SK-N-SH (cell line): ENCODE measurements around the gene SLC6A3. TPM values are rescaled to one million over a fixed set of nuclear protein-coding genes. Genes with fewer than 3 reads are reported as not detected.
A peak's percentile ranks its signal among the peaks of the same experiment; 100 is the strongest.

ENCODE experiments used
- CTCF ChIA-PET: fragments of 300-600, 350-600 bp; formaldehyde crosslinking; extraction: SDS; loops from one replicate; lab custom pipeline; 2021; lab: Yijun Ruan, JAX
- POLR2A ChIA-PET: fragments of 350-600 bp; sonication (Branson Sonifier 250); formaldehyde crosslinking; extraction: SDS; loops from one replicate; lab custom pipeline; 2020; ENCODE audit warnings: antibody characterized with exemption, inconsistent platforms; lab: Yijun Ruan, JAX
- DNase-seq: peaks from one replicate; pipeline ENCODE4 v3.0.0; 2012
- H2AFZ ChIP-seq: fragments of 200-600 bp; sonication (generic); 2 replicates; pipeline ENCODE4 v1.8.1; 2016; ENCODE audit warnings: antibody characterized with exemption, mild to moderate bottlenecking, low read depth
- H3F3A ChIP-seq: fragments of 200-600 bp; sonication (generic); replicated peaks from 2 replicates; pipeline ENCODE3; 2016; ENCODE audit warnings: antibody characterized with exemption, mild to moderate bottlenecking; ENCODE audit not compliant: insufficient read depth
- H3K27ac ChIP-seq, 2 experiments: fragments of 200-500 bp in 1 of 2; fragments of 200-600 bp in 1 of 2; sonication (Bioruptor generic) in 1 of 2; sonication (generic), shearing (Covaris generic) in 1 of 2; 2 replicates each; pipeline versions ENCODE4 v1.5.1 to v1.6.1; 2014 to 2016; ENCODE audit warnings: low read depth in 2 of 2, inconsistent platforms in 1 of 2, low read length in 1 of 2, mild to moderate bottlenecking in 1 of 2, mixed read lengths in 1 of 2
- H3K27me3 ChIP-seq: fragments of 200-600 bp; sonication (generic), shearing (Covaris generic); 2 replicates; pipeline ENCODE4 v1.6.1; 2016; ENCODE audit warnings: mixed run types; ENCODE audit not compliant: insufficient read depth
- H3K36me3 ChIP-seq, 2 experiments: fragments of 200-500 bp in 1 of 2; fragments of 200-600 bp in 1 of 2; sonication (Bioruptor generic) in 1 of 2; sonication (generic) in 1 of 2; replicated peaks in 1 of 2; 2 replicates each; pipeline versions ENCODE3 to v1.5.1; 2014 to 2016; ENCODE audit warnings: low read length in 1 of 2, mild to moderate bottlenecking in 1 of 2; ENCODE audit not compliant: insufficient read depth in 2 of 2, control insufficient read depth in 1 of 2
- H3K4me1 ChIP-seq, 2 experiments: fragments of 200-500 bp in 1 of 2; fragments of 200-600 bp in 1 of 2; sonication (Bioruptor generic) in 1 of 2; sonication (generic), shearing (Covaris generic) in 1 of 2; 2 replicates each; pipeline versions ENCODE4 v1.5.1 to v1.6.1; 2014 to 2016; ENCODE audit warnings: low read depth in 1 of 2, low read length in 1 of 2, mixed run types in 1 of 2; ENCODE audit not compliant: insufficient read depth in 2 of 2, control insufficient read depth in 1 of 2
- H3K4me2 ChIP-seq: fragments of 200-600 bp; sonication (generic), shearing (Covaris generic); 2 replicates; pipeline ENCODE4 v1.6.1; 2017; ENCODE audit warnings: mixed run types
- H3K4me3 ChIP-seq, 2 experiments: fragments of 200-500 bp in 1 of 2; fragments of 200-600 bp in 1 of 2; sonication (Bioruptor generic) in 1 of 2; sonication (generic), shearing (Covaris generic) in 1 of 2; 2 replicates each; pipeline versions ENCODE4 v1.5.1 to v1.8.1; 2014 to 2016; ENCODE audit warnings: low read depth in 2 of 2, inconsistent platforms in 1 of 2, low read length in 1 of 2, mild to moderate bottlenecking in 1 of 2, mixed read lengths in 1 of 2, moderate library complexity in 1 of 2
- H3K79me2 ChIP-seq: fragments of 200-600 bp; sonication (generic); 2 replicates; pipeline ENCODE4 v1.8.1; 2017; ENCODE audit warnings: mild to moderate bottlenecking; ENCODE audit not compliant: insufficient read depth
- H3K9ac ChIP-seq: fragments of 200-600 bp; sonication (generic); 2 replicates; pipeline ENCODE4 v1.6.1; 2017; ENCODE audit warnings: mixed run types
- H3K9me2 ChIP-seq: fragments of 200-600 bp; sonication (generic); 2 replicates; pipeline ENCODE4 v1.6.1; 2017; ENCODE audit warnings: mixed run types
- H3K9me3 ChIP-seq: fragments of 200-600 bp; sonication (generic); 2 replicates; pipeline ENCODE4 v1.6.1; 2017; ENCODE audit warnings: mixed run types, mild to moderate bottlenecking, moderate library complexity
- H4K20me1 ChIP-seq: fragments of 200-600 bp; sonication (generic); 2 replicates; pipeline ENCODE4 v1.6.1; 2017; ENCODE audit warnings: mild to moderate bottlenecking, mixed run types; ENCODE audit not compliant: insufficient read depth
- CHD2 ChIP-seq: fragments of 150-350 bp; IDR thresholded peaks from 2 replicates; pipeline ENCODE4 v1.6.1; 2018; ENCODE audit warnings: low read length; ENCODE audit not compliant: partially characterized antibody
- ELF1 ChIP-seq: IDR thresholded peaks from 2 replicates; pipeline ENCODE4 v1.4.0; 2012
- FOSL2 ChIP-seq: IDR thresholded peaks from 2 replicates; pipeline ENCODE4 v1.4.0; 2012; ENCODE audit warnings: low read depth, mild to moderate bottlenecking, moderate library complexity, borderline replicate concordance
- FOXJ3 ChIP-seq: sonication (generic); formaldehyde crosslinking; IDR thresholded peaks from 2 replicates; pipeline ENCODE4 v1.5.1; 2020; ENCODE audit warnings: mild to moderate bottlenecking, missing genetic modification reagents
- FOXM1 ChIP-seq: IDR thresholded peaks from 2 replicates; pipeline ENCODE4 v1.4.0; 2012; ENCODE audit warnings: low read depth, mild to moderate bottlenecking
- GATA2 ChIP-seq: sonication (generic); formaldehyde crosslinking; IDR thresholded peaks from 2 replicates; pipeline ENCODE4 v1.5.0; 2020; ENCODE audit warnings: mild to moderate bottlenecking, missing genetic modification reagents
- IRF3 ChIP-seq: fragments of 150-350 bp; IDR thresholded peaks from 2 replicates; pipeline ENCODE4 v1.6.1; 2016; ENCODE audit warnings: mild to moderate bottlenecking, low read depth, low read length
- JUND ChIP-seq: IDR thresholded peaks from 2 replicates; pipeline ENCODE4 v1.4.0; 2012
- MAX ChIP-seq: IDR thresholded peaks from 2 replicates; pipeline ENCODE4 v1.4.0; 2012; ENCODE audit warnings: low read depth
- MEF2A ChIP-seq: IDR thresholded peaks from 2 replicates; pipeline ENCODE4 v1.4.0; 2012; ENCODE audit warnings: low read depth, borderline replicate concordance
- MXI1 ChIP-seq: IDR thresholded peaks from 2 replicates; pipeline ENCODE4 v1.6.1; 2012; ENCODE audit warnings: mild to moderate bottlenecking, low read depth, low read length, improper control_type of control experiment
- PBX3 ChIP-seq: IDR thresholded peaks from 2 replicates; pipeline ENCODE4; 2012
- POLR2AphosphoS5 ChIP-seq: IDR thresholded peaks from 2 replicates; pipeline ENCODE4 v1.6.1; 2012; ENCODE audit warnings: low read depth, low read length
- RAD21 ChIP-seq: IDR thresholded peaks from 2 replicates; pipeline ENCODE4 v1.6.1; 2012; ENCODE audit warnings: mild to moderate bottlenecking, low read length
- SIN3A ChIP-seq: IDR thresholded peaks from 2 replicates; pipeline ENCODE4 v1.6.1; 2012; ENCODE audit warnings: low read depth, mild to moderate bottlenecking, low read length, moderate library complexity, borderline replicate concordance
- SMC3 ChIP-seq: IDR thresholded peaks from 2 replicates; pipeline ENCODE4 v1.6.1; 2012; ENCODE audit warnings: low read depth, low read length, improper control_type of control experiment
- TAF1 ChIP-seq: IDR thresholded peaks from 2 replicates; pipeline ENCODE4 v1.6.1; 2012; ENCODE audit warnings: low read depth, mild to moderate bottlenecking, low read length, moderate library complexity, borderline replicate concordance
- TCF12 ChIP-seq: IDR thresholded peaks from 2 replicates; pipeline ENCODE4 v1.4.0; 2012
- TEAD4 ChIP-seq: IDR thresholded peaks from 2 replicates; pipeline ENCODE4 v1.4.0; 2012; ENCODE audit warnings: mild to moderate bottlenecking, borderline replicate concordance; ENCODE audit not compliant: insufficient read depth
- YY1 ChIP-seq: IDR thresholded peaks from 2 replicates; pipeline ENCODE4 v1.4.0; 2012; ENCODE audit warnings: low read depth, mild to moderate bottlenecking
- ZBTB33 ChIP-seq: IDR thresholded peaks from 2 replicates; pipeline ENCODE4 v1.4.0; 2012; ENCODE audit warnings: low read depth, borderline replicate concordance
- WGBS: methylation state at CpG from one replicate; pipeline ENCODE4 v1.1.6; 2017; ENCODE audit warnings: low lambda C conversion rate; 5-methylcytosine and 5-hydroxymethylcytosine counted together
- polyA plus RNA-seq, 3 experiments: library from polyadenylated mRNA; depleted of rRNA; stranded (reverse); fragments of >200 nt; gene quantifications; 2 replicates each; pipeline ENCODE4 v1.2.3, GENCODE V29; 2012

SLC6A3 gene
- polyA plus RNA-seq, 1 of the 3 experiments (the other 2 are of a cell fraction): not detected

GRCh38 chr5:1431021-1431811 lies 14.0 kb downstream of the SLC6A3 start:
- ChIA-PET POLR2A (no interaction called here), CTCF (no interaction called here)
- H3K27ac ChIP-seq: no peak overlapping the region
- WGBS: 31% methylated on average over 31 of the region's 33 CpGs
- no peaks in the 10 kb centered on the region for H3K79me2 ChIP-seq
- peaks cover 9% of the 10 kb centered on the region; the same call in 1 of the 2 replicates for H3K9me3 ChIP-seq
- DNase-seq: peak; percentile 22
- no peaks in the 10 kb centered on the region for H3F3A ChIP-seq
- TF ChIP-seq FOXJ3 (no peak), TCF12 (no peak)
- TF ChIP-seq, all 33 proteins: peak for 0
- Histone ChIP-seq H2AFZ (no peak overlapping the region), H3K9me2 (no peaks in the 10 kb centered on the region), H3K4me1 (no peaks in the 10 kb centered on the region), H3K4me3 (no peak overlapping the region), H3K36me3 (no peaks in the 10 kb centered on the region), H4K20me1 (no peaks in the 10 kb centered on the region), H3K27me3 (no peaks in the 10 kb centered on the region), H3K4me2 (no peak overlapping the region), H3K9ac (no peak overlapping the region)

- no peaks in the 10 kb centered on the region for H3K9me2 ChIP-seq
- H3K9ac ChIP-seq: no peak overlapping the region
- no peaks in the 10 kb centered on the region for H4K20me1 ChIP-seq
- WGBS: 15% methylated on average over 21 of the region's 26 CpGs
- DNase-seq: no peak
- H3F3A ChIP-seq: no peaks in the 10 kb centered on the region
- H3K4me3 ChIP-seq: no peak overlapping the region
- TF ChIP-seq POLR2AphosphoS5 (no peak), FOXM1 (no peak), FOSL2 (no peak), ZBTB33 (no peak), MEF2A (no peak), IRF3 (no peak), TEAD4 (no peak), ELF1 (no peak), JUND (no peak), SMC3 (no peak), MAX (no peak), TCF12 (no peak), PBX3 (no peak), RAD21 (no peak), MXI1 (no peak), TAF1 (no peak), GATA2 (CRISPR knock-in tag) (no peak), YY1 (no peak), CHD2 (no peak), SIN3A (no peak)
- TF ChIP-seq, all 33 proteins: peak for 0
- no peaks in the 10 kb centered on the region for H3K4me1 ChIP-seq
- H3K36me3 ChIP-seq: no peaks in the 10 kb centered on the region
- no peaks in the 10 kb centered on the region for H3K79me2 ChIP-seq
- no peak overlapping the region for H2AFZ ChIP-seq
- POLR2A ChIA-PET: no interaction called here
- no peak overlapping the region for H3K27ac ChIP-seq
- no peaks in the 10 kb centered on the region for H3K27me3 ChIP-seq
- CTCF ChIA-PET: no interaction called here
- H3K4me2 ChIP-seq: no peak overlapping the region
- peaks cover 9% of the 10 kb centered on the region; the same call in 1 of the 2 replicates for H3K9me3 ChIP-seq
Measured at GRCh38 chr5:1430121-1430795, 15.0 kb downstream of the SLC6A3 start.
